GM12878 (cell line): ENCODE data around the gene ARHGEF3. TPM values are rescaled to one million over a fixed set of nuclear protein-coding genes. Genes with fewer than 3 reads are reported as not detected.
A peak's percentile ranks its signal among the peaks of the same experiment; 100 is the strongest.

Source experiments
- BCL3 ChIP-seq: IDR thresholded peaks from 2 replicates; pipeline ENCODE4 v1.6.1; 2011; ENCODE audit warnings: borderline replicate concordance, low read depth, mild to moderate bottlenecking, moderate library complexity, low read length; ENCODE audit not compliant: insufficient read depth, poor library complexity, severe bottlenecking
- CEBPB ChIP-seq, 2 experiments: fragments of 150-350 bp in 1 of 2; IDR thresholded peaks; 2 replicates each; pipeline ENCODE4 v1.6.1; 2012 to 2014; ENCODE audit warnings: low read depth in 2 of 2, low read length in 2 of 2, borderline replicate concordance in 1 of 2, inconsistent platforms in 1 of 2
- CHD2 ChIP-seq: IDR thresholded peaks from 2 replicates; pipeline ENCODE4 v1.6.1; 2011; ENCODE audit warnings: low read depth, low read length, improper control_type of control experiment, borderline replicate concordance
- ETV6 ChIP-seq, 2 experiments: fragments of 450-650 bp in 1 of 2; IDR thresholded peaks in 1 of 2; conservative IDR thresholded peaks in 1 of 2; 2 replicates each; pipeline ENCODE4 v1.6.1; 2014; ENCODE audit warnings: antibody characterized with exemption in 1 of 2, borderline replicate concordance in 1 of 2, low read depth in 1 of 2, mild to moderate bottlenecking in 1 of 2, moderate library complexity in 1 of 2
- GABPA ChIP-seq: IDR thresholded peaks from 2 replicates; pipeline ENCODE4 v1.6.1; 2014; ENCODE audit warnings: antibody characterized with exemption, low read depth, mild to moderate bottlenecking, inconsistent platforms
- HDAC2 ChIP-seq: fragments of 200-600 bp; sonication (generic); IDR thresholded peaks from 2 replicates; pipeline ENCODE4 v1.6.1; 2017
- IKZF2 ChIP-seq, 2 experiments: fragments of 450-650 bp; IDR thresholded peaks; 2 replicates each; pipeline ENCODE4 v1.6.1; 2017; ENCODE audit warnings: mild to moderate bottlenecking in 2 of 2, moderate library complexity in 2 of 2
- MEF2B ChIP-seq: fragments of 450-650 bp; IDR thresholded peaks from 2 replicates; pipeline ENCODE4 v1.6.1; 2018; ENCODE audit warnings: mild to moderate bottlenecking, moderate library complexity; ENCODE audit not compliant: partially characterized antibody, poor library complexity, severe bottlenecking
- NR2C2 ChIP-seq: IDR thresholded peaks from 2 replicates; pipeline ENCODE4 v1.6.1; 2011; ENCODE audit warnings: borderline replicate concordance, low read depth; ENCODE audit not compliant: control insufficient read depth, insufficient read length
- SIN3A ChIP-seq: IDR thresholded peaks from 2 replicates; pipeline ENCODE4 v1.6.1; 2012; ENCODE audit warnings: low read depth, low read length, improper control_type of control experiment
- SRF ChIP-seq, 2 experiments: IDR thresholded peaks; 2 replicates each; pipeline ENCODE4 v1.6.1; 2011; ENCODE audit warnings: low read depth in 2 of 2, low read length in 2 of 2, mild to moderate bottlenecking in 1 of 2, moderate library complexity in 1 of 2
- STAT1 ChIP-seq: fragments of 450-650 bp; conservative IDR thresholded peaks from 2 replicates; pipeline ENCODE4 v1.6.1; 2014; ENCODE audit warnings: antibody characterized with exemption, mild to moderate bottlenecking
- TARDBP ChIP-seq: IDR thresholded peaks from 2 replicates; pipeline ENCODE4 v1.6.1; 2016; ENCODE audit warnings: borderline replicate concordance
- ZBTB11 ChIP-seq: fragments of 450-650 bp; formaldehyde crosslinking; IDR thresholded peaks from 2 replicates; pipeline ENCODE4 v1.5.0; 2022; ENCODE audit warnings: mild to moderate bottlenecking, missing genetic modification characterization
- ZNF24 ChIP-seq: fragments of 450-650 bp; IDR thresholded peaks from 2 replicates; pipeline ENCODE4 v1.6.1; 2017; ENCODE audit warnings: antibody characterized with exemption, mild to moderate bottlenecking
- ZNF274 ChIP-seq: IDR thresholded peaks from one replicate; pipeline ENCODE4 v1.8.0; 2011; ENCODE audit not compliant: insufficient read length, insufficient read depth
- ZSCAN29 ChIP-seq: fragments of 450-650 bp; IDR thresholded peaks from 2 replicates; pipeline ENCODE4 v1.6.1; 2017; ENCODE audit warnings: mild to moderate bottlenecking, moderate library complexity
- polyA plus RNA-seq, 11 experiments: library from polyadenylated mRNA; depleted of rRNA in 4 of 11; unstranded in 6 of 11; stranded (reverse) in 5 of 11; fragments of >200 nt; fragmentation: Nextera tagmentation in 4 of 11; fragmentation: Illumina TruSeq in 1 of 11; extraction: Ambion mirVana in 4 of 11; extraction: Trizol in 1 of 11; gene quantifications; 1 replicate in 1 of 11; 2 replicates in 10 of 11; pipeline versions ENCODE4 v1.2.1 to v1.2.3, GENCODE V29; 2011 to 2016; ENCODE audit warnings: inconsistent platforms in 2 of 11, missing spikeins in 2 of 11, low read depth in 1 of 11
- total RNA-seq, 4 experiments: library from RNA; depleted of rRNA in 3 of 4; stranded (reverse); fragments of >200 nt in 3 of 4; fragmentation: Illumina TruSeq in 1 of 4; extraction: Trizol in 1 of 4; gene quantifications; 2 replicates each; pipeline versions ENCODE4 v1.2.1 to v1.2.3, GENCODE V29; 2013 to 2021
- TF ChIP-seq, protein P1 (sequence below): IDR thresholded peaks from 2 replicates; pipeline ENCODE4 v1.6.1; 2011; ENCODE audit warnings: borderline replicate concordance, low read depth, mild to moderate bottlenecking, moderate library complexity, mixed read lengths, low read length; ENCODE audit not compliant: insufficient read depth; ENCODE audit errors: extremely low read length
- TF ChIP-seq, protein P2 (sequence below), 3 experiments: IDR thresholded peaks in 2 of 3; conservative IDR thresholded peaks in 1 of 3; 2 replicates each; pipeline ENCODE4 v1.5.1; 2011; ENCODE audit warnings: low read depth in 3 of 3, low read length in 3 of 3, mild to moderate bottlenecking in 3 of 3, control low read depth in 2 of 3, moderate library complexity in 2 of 3, inconsistent platforms in 1 of 3, mixed read lengths in 1 of 3; ENCODE audit not compliant: control insufficient read depth in 2 of 3, insufficient read depth in 1 of 3; ENCODE audit errors: extremely low read depth in 1 of 3
- TF ChIP-seq, protein P3 (sequence below): fragments of 450-650 bp; IDR thresholded peaks from 2 replicates; pipeline ENCODE4 v1.6.1; 2016; ENCODE audit warnings: mild to moderate bottlenecking

The ARHGEF3 gene
- total and polyA plus RNA-seq, 10 of the 15 experiments (the other 5 are each of a cell fraction or from before 2014, with no cell fraction given), result 21.8 to 78.7 (median 56.2) TPM

DNA sequence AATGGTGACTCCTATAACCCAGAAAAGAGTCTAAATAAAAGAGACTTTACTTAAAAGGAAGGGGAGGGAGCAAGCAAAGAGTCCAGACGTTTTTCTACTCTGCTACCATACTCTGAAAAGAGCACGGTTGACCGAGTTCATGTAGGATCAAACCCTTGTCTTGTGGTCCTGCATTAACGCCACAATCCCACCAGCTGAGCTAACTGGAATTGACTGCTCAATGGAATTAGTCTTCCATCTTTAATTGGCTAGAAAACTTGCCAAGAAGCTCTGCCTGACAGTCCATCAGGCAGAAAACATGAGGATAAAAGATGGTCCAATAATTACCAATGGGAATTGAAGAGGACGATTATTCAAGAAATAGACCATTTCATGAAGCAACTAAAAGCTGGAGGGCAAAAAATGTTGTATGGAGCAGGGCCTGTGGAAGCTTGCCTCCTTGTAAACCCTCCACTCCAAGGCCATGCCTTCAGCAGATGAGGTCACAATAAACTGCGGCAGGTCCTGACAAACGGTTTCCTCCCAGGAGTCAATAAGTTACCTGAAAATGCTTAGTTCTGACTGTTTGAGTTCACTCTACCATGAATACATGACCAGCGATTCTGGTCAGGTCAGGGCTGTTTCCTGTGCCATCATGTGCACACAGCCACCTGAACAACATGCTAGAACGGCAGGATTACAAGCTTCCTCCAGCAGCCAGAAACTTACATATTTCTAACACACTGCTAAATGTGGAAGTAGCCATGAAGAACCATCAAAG is 35.6 kb upstream of the ARHGEF3 start (continued):
- peak in 1 of 2 experiments; percentile 79; a peak in 1 of 4 replicates for TF ChIP-seq ETV6 (conservative IDR thresholded peaks at IDR 0.05 in 1 of 2, IDR thresholded peaks at IDR 0.05 in 1 of 2; ENCODE audit: borderline replicate concordance in 1 of 2, low read depth in 1 of 2)
- TF ChIP-seq, protein P1, sequence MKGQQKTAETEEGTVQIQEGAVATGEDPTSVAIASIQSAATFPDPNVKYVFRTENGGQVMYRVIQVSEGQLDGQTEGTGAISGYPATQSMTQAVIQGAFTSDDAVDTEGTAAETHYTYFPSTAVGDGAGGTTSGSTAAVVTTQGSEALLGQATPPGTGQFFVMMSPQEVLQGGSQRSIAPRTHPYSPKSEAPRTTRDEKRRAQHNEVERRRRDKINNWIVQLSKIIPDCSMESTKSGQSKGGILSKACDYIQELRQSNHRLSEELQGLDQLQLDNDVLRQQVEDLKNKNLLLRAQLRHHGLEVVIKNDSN, result no peak
- TF ChIP-seq ZNF24, result no peak
- no peak for TF ChIP-seq HDAC2
- TF ChIP-seq, protein P2, sequence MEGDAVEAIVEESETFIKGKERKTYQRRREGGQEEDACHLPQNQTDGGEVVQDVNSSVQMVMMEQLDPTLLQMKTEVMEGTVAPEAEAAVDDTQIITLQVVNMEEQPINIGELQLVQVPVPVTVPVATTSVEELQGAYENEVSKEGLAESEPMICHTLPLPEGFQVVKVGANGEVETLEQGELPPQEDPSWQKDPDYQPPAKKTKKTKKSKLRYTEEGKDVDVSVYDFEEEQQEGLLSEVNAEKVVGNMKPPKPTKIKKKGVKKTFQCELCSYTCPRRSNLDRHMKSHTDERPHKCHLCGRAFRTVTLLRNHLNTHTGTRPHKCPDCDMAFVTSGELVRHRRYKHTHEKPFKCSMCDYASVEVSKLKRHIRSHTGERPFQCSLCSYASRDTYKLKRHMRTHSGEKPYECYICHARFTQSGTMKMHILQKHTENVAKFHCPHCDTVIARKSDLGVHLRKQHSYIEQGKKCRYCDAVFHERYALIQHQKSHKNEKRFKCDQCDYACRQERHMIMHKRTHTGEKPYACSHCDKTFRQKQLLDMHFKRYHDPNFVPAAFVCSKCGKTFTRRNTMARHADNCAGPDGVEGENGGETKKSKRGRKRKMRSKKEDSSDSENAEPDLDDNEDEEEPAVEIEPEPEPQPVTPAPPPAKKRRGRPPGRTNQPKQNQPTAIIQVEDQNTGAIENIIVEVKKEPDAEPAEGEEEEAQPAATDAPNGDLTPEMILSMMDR (IDR thresholded peaks at IDR 0.05 in 2 of 3, conservative IDR thresholded peaks at IDR 0.05 in 1 of 3; ENCODE audit: control insufficient read depth in 2 of 3, extremely low read depth in 1 of 3, insufficient read depth in 1 of 3, low read depth in 3 of 3, low read length in 3 of 3), result no peak
- no peak for TF ChIP-seq NR2C2
- TF ChIP-seq SIN3A, result no peak
- 0 out of 4 replicates have a peak, but pooled peaks of 1 of the 2 experiments have one; percentile 26 for TF ChIP-seq IKZF2 (IDR thresholded peaks at IDR 0.05)
- TF ChIP-seq STAT1, result no peak
- no peak for TF ChIP-seq SRF (IDR thresholded peaks at IDR 0.05; ENCODE audit: low read depth in 2 of 2, low read length in 2 of 2)
- TF ChIP-seq CEBPB (IDR thresholded peaks at IDR 0.05; ENCODE audit: borderline replicate concordance in 1 of 2, low read depth in 2 of 2, low read length in 2 of 2), result no peak
- no peak for TF ChIP-seq TARDBP
- TF ChIP-seq ZSCAN29, result no peak
- TF ChIP-seq, protein P3, sequence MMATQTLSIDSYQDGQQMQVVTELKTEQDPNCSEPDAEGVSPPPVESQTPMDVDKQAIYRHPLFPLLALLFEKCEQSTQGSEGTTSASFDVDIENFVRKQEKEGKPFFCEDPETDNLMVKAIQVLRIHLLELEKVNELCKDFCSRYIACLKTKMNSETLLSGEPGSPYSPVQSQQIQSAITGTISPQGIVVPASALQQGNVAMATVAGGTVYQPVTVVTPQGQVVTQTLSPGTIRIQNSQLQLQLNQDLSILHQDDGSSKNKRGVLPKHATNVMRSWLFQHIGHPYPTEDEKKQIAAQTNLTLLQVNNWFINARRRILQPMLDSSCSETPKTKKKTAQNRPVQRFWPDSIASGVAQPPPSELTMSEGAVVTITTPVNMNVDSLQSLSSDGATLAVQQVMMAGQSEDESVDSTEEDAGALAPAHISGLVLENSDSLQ, result no peak
- TF ChIP-seq CHD2, result no peak
- TF ChIP-seq BCL3, result no peak
- TF ChIP-seq GABPA, result no peak; the same call in 1 of the 2 replicates
- TF ChIP-seq ZNF274, result no peak
- TF ChIP-seq MEF2B, result no peak
- no peak for TF ChIP-seq ZBTB11 (CRISPR knock-in tag)
